NCI-H345 treated with DMSO at 0.1 percent for 48 hours (cell line): ENCODE results near the gene STIMATE.

Experiments
- DNase-seq: peaks from one replicate; lab custom pipeline; 2025; ENCODE audit not compliant: unreplicated experiment; lab: John Stamatoyannopoulos, UW

The STIMATE gene

DNA sequence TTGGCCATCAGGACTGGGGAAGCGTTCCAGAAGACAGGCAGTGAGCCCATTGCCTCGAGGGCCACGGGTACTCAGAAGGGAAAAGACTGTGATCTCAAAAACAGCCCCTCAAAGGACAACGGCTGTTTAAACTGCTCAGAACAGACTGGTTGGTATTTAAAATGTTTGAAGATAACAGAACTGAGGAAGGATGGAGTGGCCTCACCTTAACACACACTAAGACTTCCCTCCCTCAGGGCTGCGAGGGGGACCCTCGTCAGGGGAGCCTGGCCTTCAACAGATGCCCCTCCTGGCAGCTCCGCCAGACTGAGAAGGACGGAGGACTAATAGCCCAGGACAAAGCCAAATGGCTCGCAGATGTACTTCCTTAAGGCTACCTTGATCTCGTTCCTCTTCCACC, 2.6 kb downstream of the STIMATE start:
- DNase-seq: no peak

- no peak for DNase-seq
Measured at GRCh38 chr3:52893723-52894122, 3.6 kb downstream of the STIMATE start.

GRCh38 chr3:52892625-52893311, 4.6 kb downstream of the STIMATE start:
- no peak for DNase-seq

GRCh38 chr3:52892290-52892624, 5.1 kb downstream of the STIMATE start:
- DNase-seq: no peak

DNA sequence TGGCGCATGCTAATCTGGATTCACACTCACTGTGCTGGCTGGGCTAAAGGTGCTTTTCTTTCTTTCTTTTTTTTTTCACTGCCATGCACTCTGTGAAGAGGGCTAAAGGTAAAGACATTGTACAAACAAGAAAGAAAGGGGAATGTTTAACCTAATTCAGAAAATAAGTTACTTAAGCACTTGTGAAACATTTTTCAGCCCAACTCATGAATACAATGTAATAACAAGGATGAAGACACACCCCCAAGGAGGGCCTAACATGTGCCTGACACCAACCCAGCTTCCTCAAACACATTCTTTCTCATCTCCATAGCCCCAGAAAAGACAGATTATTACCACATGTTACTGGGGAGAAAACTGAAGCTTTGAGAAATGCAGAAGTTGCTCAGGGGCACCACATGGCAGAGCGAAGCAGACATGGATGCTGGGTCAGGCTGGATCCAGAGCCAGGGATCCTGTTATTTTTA, 5.7 kb downstream of the STIMATE start:
- no peak for DNase-seq

GRCh38 chr3:52891164-52891563, 6.2 kb downstream of the STIMATE start:
- DNase-seq: no peak

GRCh38 chr3:52890735-52891134, 6.6 kb downstream of the STIMATE start:
- no peak for DNase-seq

DNA sequence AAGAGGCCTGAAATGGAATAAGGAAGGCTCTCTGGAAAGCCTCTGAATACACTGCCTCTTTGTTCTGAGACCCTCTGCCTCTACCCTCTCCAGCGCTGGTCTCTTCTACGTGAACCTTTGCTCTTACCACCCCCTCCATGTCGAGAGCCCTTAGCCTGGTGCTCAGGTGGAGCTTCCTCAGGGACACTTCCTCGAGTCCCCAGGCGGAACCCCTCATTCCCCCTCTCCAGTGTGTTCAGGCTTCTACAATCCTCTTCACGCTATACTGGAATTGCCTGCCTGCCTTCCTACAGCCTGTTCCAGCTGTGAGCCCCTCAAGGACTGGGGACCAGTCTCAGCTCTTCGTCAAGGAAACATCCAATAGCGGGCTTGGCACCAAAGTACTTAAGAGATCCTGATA, 7.4 kb downstream of the STIMATE start:
- no peak for DNase-seq

DNA sequence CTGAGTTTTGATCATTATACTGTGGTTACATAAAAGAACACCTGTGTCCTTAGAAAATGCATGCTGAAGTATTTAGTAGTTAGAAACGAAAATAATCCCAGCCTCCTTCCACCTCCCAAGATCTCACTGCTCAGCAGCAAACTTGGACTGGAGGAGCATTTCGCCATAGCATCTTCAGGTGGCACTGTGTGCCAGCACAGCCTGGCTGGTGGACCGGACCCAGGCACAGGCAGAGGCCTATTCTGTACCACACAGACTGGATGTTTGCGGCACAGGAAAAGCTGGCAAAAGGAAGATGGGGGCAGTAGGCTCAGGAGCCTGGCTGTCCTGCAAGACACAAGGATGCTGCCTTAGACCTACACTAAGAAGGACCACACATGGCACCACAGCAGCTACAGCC, 10.2 kb downstream of the STIMATE start:
- DNase-seq: no peak

DNA sequence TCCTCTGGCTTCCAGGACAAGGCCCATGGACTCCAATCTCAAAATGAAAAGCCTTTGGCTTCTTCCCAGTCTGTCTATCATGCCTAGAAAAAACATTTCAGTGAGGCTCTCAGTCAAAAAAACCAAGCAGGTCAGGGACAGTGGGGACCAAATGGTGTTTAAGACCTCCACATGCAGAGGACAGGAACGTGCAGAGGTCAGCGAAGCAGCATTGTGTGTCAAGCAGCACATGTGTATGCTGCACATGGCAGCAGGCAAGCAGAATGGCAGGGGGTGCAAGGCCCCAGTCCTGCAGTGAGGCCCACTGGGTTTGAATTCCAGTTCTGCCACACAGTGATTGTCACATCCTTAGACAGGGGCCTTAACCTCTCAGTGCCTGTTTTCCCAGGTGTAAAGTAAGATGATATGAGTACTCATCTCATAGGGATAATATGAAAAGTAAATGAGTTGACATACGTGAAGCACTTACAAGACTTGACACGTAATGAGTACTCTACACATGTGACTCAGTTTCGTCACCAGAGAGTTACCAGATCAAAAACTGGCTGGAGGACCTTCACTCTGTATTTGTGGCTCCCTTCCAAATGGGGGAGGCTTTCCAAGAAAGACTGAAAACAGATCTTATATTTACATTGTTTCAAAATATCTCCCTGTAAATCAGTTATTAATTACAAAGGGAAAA, 11.2 kb downstream of the STIMATE start:
- no peak for DNase-seq

GRCh38 chr3:52882377-52882776, 15.0 kb downstream of the STIMATE start:
- DNase-seq: no peak

DNA sequence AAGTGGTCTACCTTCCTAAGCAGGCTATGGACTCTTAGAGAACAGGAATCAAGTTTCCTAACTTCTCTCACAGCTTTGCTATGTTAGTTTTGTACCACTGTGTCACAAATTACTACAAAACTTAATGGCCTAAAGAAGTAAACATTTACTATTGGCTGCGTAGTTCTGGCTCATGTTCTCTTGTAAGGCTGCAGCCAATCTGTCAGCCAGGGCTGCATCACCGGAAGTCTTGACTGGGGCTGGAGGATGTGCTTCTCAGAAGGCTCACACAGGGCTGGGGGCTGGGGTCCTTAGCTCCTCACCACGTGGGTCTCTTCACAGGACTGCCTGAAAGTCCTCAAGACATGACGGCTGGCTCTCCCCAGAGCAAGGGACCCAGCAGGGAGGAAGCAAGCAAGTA, 15.5 kb downstream of the STIMATE start:
- no peak for DNase-seq

GRCh38 chr3:52880474-52880873, 16.9 kb downstream of the STIMATE start:
- DNase-seq: no peak

GRCh38 chr3:52880047-52880446, 17.3 kb downstream of the STIMATE start:
- no peak for DNase-seq

GRCh38 chr3:52879581-52879980, 17.8 kb downstream of the STIMATE start:
- DNase-seq: no peak

- DNase-seq: no peak
Measured at GRCh38 chr3:52879090-52879489, 18.3 kb downstream of the STIMATE start.

DNA sequence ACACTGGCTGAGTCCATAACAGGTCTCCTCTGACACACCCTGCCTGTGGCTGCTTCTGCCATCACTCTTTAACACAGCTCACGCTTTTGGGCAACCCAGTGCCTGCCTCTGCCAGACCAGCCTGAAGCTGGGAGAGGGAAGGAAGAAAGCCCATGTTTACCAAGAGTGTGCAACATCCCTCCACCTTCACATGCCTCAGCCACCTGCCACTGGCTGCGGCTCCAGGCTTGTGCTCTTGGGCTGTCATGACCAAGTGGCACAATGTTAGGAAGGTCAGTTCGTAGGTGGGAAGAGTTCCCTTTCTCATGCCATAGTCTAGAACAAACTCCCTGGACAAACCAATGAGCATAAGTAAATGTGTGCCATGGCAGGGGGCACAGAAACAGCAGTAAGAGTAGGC, 20.3 kb downstream of the STIMATE start:
- no peak for DNase-seq

- DNase-seq: no peak
Measured at GRCh38 chr3:52874864-52875587, 22.3 kb downstream of the STIMATE start.

DNA sequence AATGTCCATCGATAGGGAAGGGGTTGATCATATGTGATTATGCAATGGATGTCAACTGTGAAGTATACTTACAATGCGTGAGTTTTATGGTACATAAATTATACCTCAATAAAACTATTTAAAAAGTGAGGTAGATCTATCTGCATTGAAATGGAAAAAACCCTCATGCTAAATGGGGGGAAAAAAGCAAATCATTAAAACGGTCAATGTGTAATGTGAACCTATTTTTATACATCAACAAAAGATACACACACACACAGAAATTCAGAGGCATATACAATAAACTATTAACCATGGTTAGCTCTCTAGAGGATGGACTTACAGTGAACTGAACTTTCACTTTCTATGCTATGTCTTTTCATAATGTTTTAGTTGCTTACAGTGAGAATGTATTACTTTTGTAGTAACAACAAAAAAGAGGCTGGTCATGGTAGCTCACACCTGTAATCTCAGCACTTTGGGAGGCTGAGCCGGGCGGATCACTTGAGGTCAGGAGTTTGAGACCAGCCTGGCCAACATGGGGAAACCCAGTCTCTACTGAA, 23.1 kb downstream of the STIMATE start:
- no peak for DNase-seq

DNA sequence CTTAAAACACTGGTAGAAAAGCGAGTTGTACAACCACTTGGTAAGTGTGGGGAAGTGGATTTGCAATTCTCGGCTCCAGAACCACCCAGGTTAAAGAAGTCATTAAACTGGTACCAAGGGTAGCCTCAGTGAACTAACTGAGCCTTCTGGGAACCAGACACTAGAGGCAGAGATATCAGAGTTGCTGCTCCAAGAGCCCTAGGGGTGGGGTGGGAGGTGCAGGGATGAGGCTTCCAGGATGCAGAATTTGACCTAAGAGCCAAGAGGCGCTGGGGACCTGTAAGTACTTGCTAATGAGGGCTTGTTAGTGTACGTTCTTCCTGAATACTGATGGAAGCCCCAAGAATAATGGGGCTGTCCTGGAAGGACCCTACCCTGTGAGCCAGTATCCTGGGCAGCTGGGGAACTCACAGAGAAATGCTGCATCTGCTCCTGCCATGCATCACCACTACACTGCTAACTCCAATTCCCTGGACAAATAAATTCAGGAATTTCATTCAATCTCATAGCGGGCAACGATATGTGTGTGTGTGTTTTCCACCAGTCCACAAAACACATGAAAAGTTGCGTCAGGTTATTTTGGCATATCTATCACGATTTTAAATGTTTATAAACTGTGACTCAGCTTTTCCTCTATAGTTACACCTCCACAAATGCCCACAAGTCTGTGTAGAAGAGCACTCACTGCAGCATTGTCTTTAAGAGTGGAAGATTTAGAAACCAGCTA, 23.8 kb downstream of the STIMATE start:
- DNase-seq: no peak

GRCh38 chr3:52872245-52872644, 25.1 kb downstream of the STIMATE start:
- no peak for DNase-seq
